GM12891 (cell line): ENCODE results near the gene TP73.
A peak's percentile ranks its signal among the peaks of the same experiment; 100 is the strongest.

ENCODE experiments used
- DNase-seq: peaks from one replicate; pipeline ENCODE4 v3.0.0; 2011; ENCODE audit warnings: low spot score; ENCODE audit not compliant: insufficient read length
- FAIRE-seq: peaks from 2 replicates; lab custom pipeline; 2011; peaks lifted over from hg19 to GRCh38; lab: Jason Lieb, UNC
- PAX5 ChIP-seq: IDR thresholded peaks from 2 replicates; pipeline ENCODE4 v1.6.1; 2011; ENCODE audit warnings: low read length, moderate library complexity, mild to moderate bottlenecking; ENCODE audit not compliant: insufficient read depth, severe bottlenecking
- POLR2A ChIP-seq: IDR thresholded peaks from 2 replicates; pipeline ENCODE4 v1.6.1; 2011; ENCODE audit warnings: low read depth, low read length, control low read depth
- POLR2AphosphoS5 ChIP-seq: IDR thresholded peaks from 2 replicates; pipeline ENCODE4 v1.6.1; 2011; ENCODE audit warnings: low read depth, low read length, control low read depth
- POU2F2 ChIP-seq: IDR thresholded peaks from 2 replicates; pipeline ENCODE4 v1.6.1; 2011; ENCODE audit warnings: low read depth, mild to moderate bottlenecking, control low read depth, low read length, moderate library complexity
- SPI1 ChIP-seq: IDR thresholded peaks from 2 replicates; pipeline ENCODE4 v1.6.1; 2011; ENCODE audit warnings: low read depth, low read length, control low read depth
- TAF1 ChIP-seq: IDR thresholded peaks from 2 replicates; pipeline ENCODE4 v1.6.1; 2011; ENCODE audit warnings: low read depth, low read length, control low read depth

Gene TP73

GRCh38 chr1:3677484-3677883 is 25.2 kb downstream of the TP73 start:
- FAIRE-seq (no peak), DNase-seq (no peak)
- TF ChIP-seq POLR2A (no peak), SPI1 (no peak), POLR2AphosphoS5 (no peak), TAF1 (no peak), PAX5 (no peak), POU2F2 (no peak)

- FAIRE-seq (no peak), DNase-seq (no peak)
- TF ChIP-seq TAF1 = no peak
- TF ChIP-seq POU2F2 = no peak
- TF ChIP-seq POLR2A = no peak
- TF ChIP-seq POLR2AphosphoS5 = no peak
- TF ChIP-seq SPI1 = no peak
- no peak for TF ChIP-seq PAX5
Observed at GRCh38 chr1:3678361-3679097, 26.2 kb downstream of the TP73 start.

- DNase-seq = no peak
- peak; percentile 69 for FAIRE-seq
- no peak for TF ChIP-seq POU2F2
- TF ChIP-seq TAF1 = no peak
- no peak for TF ChIP-seq SPI1
- TF ChIP-seq POLR2A = no peak
Observed at GRCh38 chr1:3679098-3679555, 26.8 kb downstream of the TP73 start.

GRCh38 chr1:3679799-3680453 is 27.6 kb downstream of the TP73 start:
- FAIRE-seq (peak; percentile 69), DNase-seq (no peak)
- TF ChIP-seq PAX5 (no peak), POLR2AphosphoS5 (no peak), POU2F2 (no peak), POLR2A (no peak), SPI1 (no peak), TAF1 (no peak)

GRCh38 chr1:3680488-3681230 is 28.3 kb downstream of the TP73 start:
- no peak for TF ChIP-seq TAF1
- TF ChIP-seq POLR2AphosphoS5 = no peak
- TF ChIP-seq POLR2A = no peak
- no peak for TF ChIP-seq SPI1
- TF ChIP-seq PAX5 = no peak
- TF ChIP-seq POU2F2 = no peak
- DNase-seq (no peak), FAIRE-seq (peak; percentile 45)

GRCh38 chr1:3681231-3681897 is 29.0 kb downstream of the TP73 start:
- FAIRE-seq (no peak), DNase-seq (no peak)
- TF ChIP-seq SPI1 = no peak
- no peak for TF ChIP-seq POU2F2
- TF ChIP-seq POLR2AphosphoS5 = no peak
- TF ChIP-seq TAF1 = no peak
- TF ChIP-seq PAX5 = no peak
- no peak for TF ChIP-seq POLR2A

- no peak for DNase-seq
- TF ChIP-seq POLR2A = no peak
- no peak for TF ChIP-seq POU2F2
- no peak for TF ChIP-seq SPI1
- TF ChIP-seq POLR2AphosphoS5 = no peak
- TF ChIP-seq PAX5 = no peak
- no peak for TF ChIP-seq TAF1
- FAIRE-seq = no peak
Observed at GRCh38 chr1:3681898-3682806, 29.8 kb downstream of the TP73 start.

- FAIRE-seq (no peak), DNase-seq (no peak)
- TF ChIP-seq POLR2AphosphoS5 (no peak), POU2F2 (no peak), POLR2A (no peak), TAF1 (no peak), PAX5 (no peak), SPI1 (no peak)
Observed at GRCh38 chr1:3683197-3683596, 30.9 kb downstream of the TP73 start.
